ENCODE data around the gene KLHDC7B.

Gene KLHDC7B

GRCh38 chr22:50516068-50516467, 29.6 kb upstream of the KLHDC7B start:
- H3F3A ChIP-seq (ENCODE audit: control insufficient read depth, insufficient read depth): no peaks in the 10 kb centered on the region
- peaks cover 7% of the 10 kb centered on the region; the same call in 1 of the 2 replicates for H4K20me1 ChIP-seq (ENCODE audit: control insufficient read depth, insufficient read depth, low read depth, low read length)
- H3K4me3 ChIP-seq (ENCODE audit: low read length): no peak overlapping the region
- H3K27ac ChIP-seq (ENCODE audit: low read depth, low read length): no peak overlapping the region
- H3K9me3 ChIP-seq (ENCODE audit: control insufficient read depth, insufficient read depth, low read length): no peaks in the 10 kb centered on the region
- no peaks in the 10 kb centered on the region for H3K27me3 ChIP-seq (ENCODE audit: control insufficient read depth, low read length)
- H3K79me2 ChIP-seq (ENCODE audit: control insufficient read depth, low read length): peaks cover 70% of the 10 kb centered on the region
- peaks cover 67% of the 10 kb centered on the region for H3K36me3 ChIP-seq (ENCODE audit: control insufficient read depth, low read length)
- H3K4me2 ChIP-seq (ENCODE audit: low read length): no peak overlapping the region
- no peaks in the 10 kb centered on the region for H3K9me2 ChIP-seq (replicated peaks; ENCODE audit: control insufficient read depth, low read length)
- no peaks in the 10 kb centered on the region for H3K4me1 ChIP-seq (ENCODE audit: control insufficient read depth, low read length)
- TF ChIP-seq EZH2phosphoT487 (IDR thresholded peaks at IDR 0.05; ENCODE audit: borderline replicate concordance, low read length): no peak
- TF ChIP-seq CTCF (IDR thresholded peaks at IDR 0.05; ENCODE audit: low read depth, low read length, poor library complexity, severe bottlenecking): no peak

- no peak overlapping the region for H3K4me2 ChIP-seq (ENCODE audit: low read length)
These were observed 28.8 kb upstream of the KLHDC7B start for GRCh38 chr22:50516891-50517290.

GRCh38 chr22:50517495-50518260, 28.0 kb upstream of the KLHDC7B start:
- Histone ChIP-seq H4K20me1 (ENCODE audit: control insufficient read depth, insufficient read depth, low read depth, low read length) (peaks cover 7% of the 10 kb centered on the region; the same call in 1 of the 2 replicates), H3K27ac (ENCODE audit: low read depth, low read length) (no peak overlapping the region), H3K9me2 (replicated peaks; ENCODE audit: control insufficient read depth, low read length) (no peaks in the 10 kb centered on the region), H3K79me2 (ENCODE audit: control insufficient read depth, low read length) (peaks cover 70% of the 10 kb centered on the region), H3K4me3 (ENCODE audit: low read length) (no peak overlapping the region), H3K9me3 (ENCODE audit: control insufficient read depth, insufficient read depth, low read length) (no peaks in the 10 kb centered on the region), H3K4me1 (ENCODE audit: control insufficient read depth, low read length) (no peaks in the 10 kb centered on the region), H3F3A (ENCODE audit: control insufficient read depth, insufficient read depth) (no peaks in the 10 kb centered on the region), H3K4me2 (ENCODE audit: low read length) (no peak overlapping the region), H3K27me3 (ENCODE audit: control insufficient read depth, low read length) (no peaks in the 10 kb centered on the region), H3K36me3 (ENCODE audit: control insufficient read depth, low read length) (peaks cover 74% of the 10 kb centered on the region)
- TF ChIP-seq EZH2phosphoT487 (IDR thresholded peaks at IDR 0.05; ENCODE audit: borderline replicate concordance, low read length) (no peak), CTCF (IDR thresholded peaks at IDR 0.05; ENCODE audit: low read depth, low read length, poor library complexity, severe bottlenecking) (no peak)

More at GRCh38 chr22:50516891-50517290, 28.8 kb upstream of the KLHDC7B start:
- Histone ChIP-seq H4K20me1 (ENCODE audit: control insufficient read depth, insufficient read depth, low read depth, low read length) (peaks cover 7% of the 10 kb centered on the region; the same call in 1 of the 2 replicates), H3F3A (ENCODE audit: control insufficient read depth, insufficient read depth) (no peaks in the 10 kb centered on the region), H3K36me3 (ENCODE audit: control insufficient read depth, low read length) (peaks cover 74% of the 10 kb centered on the region), H3K4me3 (ENCODE audit: low read length) (no peak overlapping the region), H3K9me2 (replicated peaks; ENCODE audit: control insufficient read depth, low read length) (no peaks in the 10 kb centered on the region), H3K27ac (ENCODE audit: low read depth, low read length) (no peak overlapping the region), H3K4me1 (ENCODE audit: control insufficient read depth, low read length) (no peaks in the 10 kb centered on the region), H3K79me2 (ENCODE audit: control insufficient read depth, low read length) (peaks cover 70% of the 10 kb centered on the region), H3K9me3 (ENCODE audit: control insufficient read depth, insufficient read depth, low read length) (no peaks in the 10 kb centered on the region), H3K27me3 (ENCODE audit: control insufficient read depth, low read length) (no peaks in the 10 kb centered on the region)
- TF ChIP-seq CTCF (IDR thresholded peaks at IDR 0.05; ENCODE audit: low read depth, low read length, poor library complexity, severe bottlenecking) (no peak), EZH2phosphoT487 (IDR thresholded peaks at IDR 0.05; ENCODE audit: borderline replicate concordance, low read length) (no peak)

Measured in DOHH2 (cell line).